ENCODE measurements around the gene MED12L. TPM values are rescaled to one million over a fixed set of nuclear protein-coding genes. Genes with fewer than 3 reads are reported as not detected.

Gene MED12L
- polyA plus RNA-seq, 3 donors: 1.8 to 2.6 (median 2.3) TPM

DNA sequence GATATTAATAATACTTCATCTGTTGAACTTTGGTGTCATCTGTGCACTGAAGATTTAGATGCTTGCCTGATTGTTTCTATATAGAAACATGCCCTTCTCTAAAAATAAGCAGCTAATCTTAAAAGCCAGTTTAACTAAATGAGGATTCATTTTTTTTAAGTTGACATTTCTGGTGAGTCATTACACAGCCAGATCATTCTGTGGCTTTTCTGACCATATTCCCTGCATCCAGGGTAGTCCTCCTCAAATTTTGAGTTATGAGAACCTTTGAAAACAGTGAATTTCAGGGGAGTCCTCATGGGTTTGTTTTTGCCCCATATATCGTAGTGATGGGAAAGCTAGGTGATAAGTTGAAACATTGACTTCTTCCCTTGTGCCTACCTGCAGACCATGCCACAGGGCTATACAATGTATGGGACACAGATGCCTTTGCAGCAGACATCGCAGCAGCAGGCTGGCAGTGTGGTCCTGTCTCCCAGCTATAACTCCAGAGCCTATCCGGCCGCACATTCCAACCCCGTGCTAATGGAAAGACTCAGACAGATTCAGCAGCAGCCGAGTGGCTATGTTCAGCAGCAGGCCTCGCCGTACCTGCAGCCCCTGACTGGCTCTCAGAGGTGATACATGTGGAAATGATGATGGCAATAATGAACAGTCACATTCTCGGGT, 325.6 kb downstream of the MED12L start:
- DNase-seq (ENCODE audit: extremely low read depth in 1 of 11, low read depth in 9 of 11, low spot score in 4 of 11): no peak

DNA sequence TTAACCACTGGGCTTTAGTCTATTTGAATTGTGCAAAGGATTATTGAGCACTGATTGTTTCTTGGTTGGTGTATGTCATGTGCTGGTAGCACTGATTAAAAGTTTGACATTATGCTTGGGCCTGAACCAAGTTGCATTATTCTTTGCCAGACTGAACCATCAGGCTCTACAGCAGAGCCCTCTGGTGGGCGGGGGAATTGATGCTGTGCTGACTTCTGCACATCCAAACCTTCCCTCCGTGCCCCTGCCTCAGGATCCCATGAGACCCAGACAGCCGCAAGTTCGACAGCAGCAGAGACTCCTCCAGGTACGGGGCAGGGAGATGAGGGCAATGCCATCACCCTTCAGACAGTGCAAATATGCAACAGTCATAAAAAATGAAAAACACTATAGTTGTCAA, 327.5 kb downstream of the MED12L start:
- DNase-seq (ENCODE audit: extremely low read depth in 1 of 11, low read depth in 9 of 11, low spot score in 4 of 11): no peak

- no peak for DNase-seq (ENCODE audit: extremely low read depth in 1 of 11, low read depth in 9 of 11, low spot score in 4 of 11)
Observed at GRCh38 chr3:151415289-151415688, 329.8 kb downstream of the MED12L start.

DNA sequence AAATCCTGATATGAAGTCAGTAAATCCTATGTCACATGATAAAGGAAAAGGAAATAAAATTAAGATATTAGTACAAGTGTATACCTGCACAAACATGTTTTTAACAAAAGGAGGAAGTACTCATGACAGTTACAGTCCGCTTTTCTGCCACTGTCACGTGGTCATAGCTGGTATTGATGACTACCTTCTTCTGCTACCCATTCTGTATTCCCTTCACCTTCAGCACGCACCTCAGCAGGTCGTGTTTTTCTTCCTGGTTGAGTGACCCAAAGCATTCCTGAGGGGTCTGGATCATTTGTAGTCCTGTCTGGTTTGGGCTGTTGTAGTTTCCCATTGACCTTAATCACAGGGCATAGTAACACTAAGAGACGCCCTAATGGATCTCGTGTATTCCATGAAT, 334.3 kb downstream of the MED12L start:
- no peak for DNase-seq (ENCODE audit: extremely low read depth in 1 of 11, low read depth in 9 of 11, low spot score in 4 of 11)

GRCh38 chr3:151421938-151422337, 336.5 kb downstream of the MED12L start:
- no peak for DNase-seq (ENCODE audit: extremely low read depth in 1 of 11, low read depth in 9 of 11, low spot score in 4 of 11)

DNA sequence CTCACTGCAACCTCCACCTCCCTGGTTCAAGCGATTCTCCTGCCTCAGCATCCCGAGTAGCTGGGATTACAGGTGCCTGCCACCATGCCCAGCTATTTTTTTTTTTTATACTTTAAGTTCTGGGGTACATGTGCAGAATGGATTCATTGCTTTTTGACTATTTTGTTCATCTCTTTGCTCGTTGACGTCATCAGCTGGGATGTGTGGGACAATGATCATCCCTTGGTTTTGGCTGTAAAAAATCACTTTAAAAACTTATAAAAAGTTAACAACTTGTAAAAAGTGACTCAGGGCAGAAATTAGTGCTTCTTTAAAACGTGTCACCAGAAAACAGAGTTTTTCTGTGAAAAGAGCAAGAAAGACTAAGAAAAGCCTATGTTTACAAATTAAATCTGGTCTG, 337.6 kb downstream of the MED12L start:
- DNase-seq (ENCODE audit: extremely low read depth in 1 of 11, low read depth in 9 of 11, low spot score in 4 of 11): no peak

- no peak for DNase-seq (ENCODE audit: extremely low read depth in 1 of 11, low read depth in 9 of 11, low spot score in 4 of 11)
Observed at GRCh38 chr3:151425627-151426340, 340.3 kb downstream of the MED12L start.

DNA sequence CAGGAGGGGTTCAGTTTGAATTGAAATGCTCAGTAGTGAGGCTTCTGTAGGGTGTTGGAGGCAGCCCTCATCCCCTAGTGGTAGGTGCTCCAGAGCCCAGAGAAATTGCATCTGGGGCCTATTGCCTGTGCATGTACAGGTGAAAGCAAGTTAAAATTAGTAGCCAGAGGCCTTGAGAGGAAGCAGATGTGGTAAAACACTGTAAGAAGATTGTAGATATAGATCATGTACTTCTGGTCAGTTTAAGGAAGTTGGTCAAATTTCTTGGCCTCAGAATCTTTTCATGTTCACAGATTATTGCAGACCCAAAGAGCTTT, 340.8 kb downstream of the MED12L start:
- no peak for DNase-seq (ENCODE audit: extremely low read depth in 1 of 11, low read depth in 9 of 11, low spot score in 4 of 11)

GRCh38 chr3:151428386-151428785, 342.9 kb downstream of the MED12L start:
- DNase-seq (ENCODE audit: extremely low read depth in 1 of 11, low read depth in 9 of 11, low spot score in 4 of 11): no peak

DNA sequence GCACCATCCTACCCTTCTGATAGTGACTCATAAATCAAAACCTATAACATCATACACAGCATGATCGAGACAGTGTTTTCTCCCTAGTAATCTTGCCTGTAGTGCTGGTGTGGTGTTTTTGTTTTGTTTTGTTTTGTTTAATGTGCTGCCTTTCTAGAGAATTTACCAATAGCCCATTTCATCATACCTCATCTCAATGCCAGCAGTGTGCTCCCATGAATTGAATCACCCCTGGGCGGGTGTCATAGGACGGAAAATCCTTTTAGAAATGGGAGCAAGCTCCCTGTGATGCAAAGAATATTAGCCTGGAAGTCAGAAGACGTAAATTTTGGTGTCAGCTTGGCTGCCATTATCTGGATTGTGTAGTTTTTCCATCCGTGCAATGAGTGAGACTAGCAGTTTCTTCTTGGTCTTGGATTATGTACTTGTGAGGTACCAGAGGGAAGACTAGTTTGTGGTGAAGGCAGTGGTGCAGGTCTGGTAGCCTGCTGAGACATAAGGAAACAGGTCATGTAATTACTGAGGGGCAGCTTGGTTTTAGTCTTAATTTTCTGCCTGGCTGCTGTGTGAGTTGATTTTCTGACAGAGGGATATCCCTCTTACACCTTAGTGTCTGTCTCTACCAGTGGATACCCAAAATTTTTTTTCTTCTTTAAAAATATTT, 345.5 kb downstream of the MED12L start:
- DNase-seq (ENCODE audit: extremely low read depth in 1 of 11, low read depth in 9 of 11, low spot score in 4 of 11): no peak

GRCh38 chr3:151431940-151432339, 346.5 kb downstream of the MED12L start:
- no peak for DNase-seq (ENCODE audit: extremely low read depth in 1 of 11, low read depth in 9 of 11, low spot score in 4 of 11)

- DNase-seq (ENCODE audit: extremely low read depth in 1 of 11, low read depth in 9 of 11, low spot score in 4 of 11): no peak
Observed at GRCh38 chr3:151432616-151433372, 347.3 kb downstream of the MED12L start.

- peak in 1 of 11 donors; percentile 22 for DNase-seq (ENCODE audit: extremely low read depth in 1 of 11, low read depth in 9 of 11, low spot score in 4 of 11)
Observed at GRCh38 chr3:151434151-151434890, 348.9 kb downstream of the MED12L start.

DNA sequence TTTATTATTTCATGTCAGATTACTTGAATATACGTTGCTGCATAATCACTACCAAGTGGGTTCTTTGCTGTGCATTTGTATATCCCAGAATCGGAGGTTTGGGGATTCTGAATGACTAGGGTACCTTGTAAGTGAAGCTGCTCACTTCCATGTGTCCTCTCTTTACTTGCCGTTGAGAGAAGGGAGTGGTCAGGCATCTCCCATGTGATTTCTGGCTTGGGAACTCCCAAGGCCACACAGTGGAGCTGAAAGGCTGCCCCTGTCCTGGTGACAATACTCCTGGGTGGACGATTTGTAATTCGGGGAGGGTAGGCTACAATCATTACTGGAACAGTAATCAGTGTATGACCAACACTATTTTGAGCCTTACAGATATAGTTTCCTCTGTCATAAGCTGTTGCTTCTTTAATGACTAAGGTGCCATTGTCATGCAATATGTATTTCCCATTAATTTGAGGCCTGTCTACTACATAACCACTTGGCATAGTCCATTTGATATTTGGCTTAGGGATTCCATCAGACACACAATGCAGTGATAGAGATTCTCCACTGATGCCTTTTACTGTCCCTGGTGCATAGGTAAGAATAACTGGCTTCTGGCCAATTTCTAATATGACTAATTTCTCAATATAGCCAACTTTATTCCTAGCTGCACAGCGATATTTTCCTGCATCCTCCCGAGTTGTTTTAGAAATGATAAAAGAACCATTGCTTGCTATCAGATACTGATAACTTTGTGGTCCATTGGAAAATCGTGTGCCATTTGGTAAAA, 351.4 kb downstream of the MED12L start:
- DNase-seq (ENCODE audit: extremely low read depth in 1 of 11, low read depth in 9 of 11, low spot score in 4 of 11): no peak

DNA sequence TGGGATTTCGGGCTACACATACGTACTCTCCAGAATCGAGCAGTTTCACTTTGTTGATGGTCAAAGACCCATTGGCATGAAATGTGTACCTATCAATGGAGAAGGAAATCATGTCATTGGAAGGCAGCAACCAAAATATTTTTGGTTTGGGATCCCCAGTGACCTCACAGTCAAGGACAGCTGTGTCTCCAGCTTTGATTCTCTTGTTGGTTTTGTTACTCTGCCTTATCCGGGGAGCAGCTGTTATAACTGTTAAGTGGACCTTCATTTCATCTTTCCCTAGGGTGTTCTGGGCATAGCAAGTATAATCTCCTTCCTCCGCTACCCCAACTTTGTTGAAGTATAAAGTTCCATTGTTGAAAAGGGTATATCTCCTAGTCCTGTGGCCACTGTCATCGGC, 352.4 kb downstream of the MED12L start:
- DNase-seq (ENCODE audit: extremely low read depth in 1 of 11, low read depth in 9 of 11, low spot score in 4 of 11): no peak

GRCh38 chr3:151439652-151440125, 354.2 kb downstream of the MED12L start:
- peak; percentile 44 to 80 (median 52) for DNase-seq (ENCODE audit: extremely low read depth in 1 of 11, low read depth in 9 of 11, low spot score in 4 of 11)

- DNase-seq (ENCODE audit: extremely low read depth in 1 of 11, low read depth in 9 of 11, low spot score in 4 of 11): no peak
Observed at GRCh38 chr3:151440940-151441339, 355.5 kb downstream of the MED12L start.

- peak in 4 of 11 donors; percentile 21 to 38 (median 30) for DNase-seq (ENCODE audit: extremely low read depth in 1 of 11, low read depth in 9 of 11, low spot score in 4 of 11)
Observed at GRCh38 chr3:151443583-151443982, 358.1 kb downstream of the MED12L start.

Measured in renal cortex interstitium (tissue), 11 donors.